Embryonic facial prominence (tissue), 1 donor: ENCODE measurements around the gene CAMKK1.

Source experiments
- DNase-seq: peaks from one replicate; pipeline ENCODE4 v3.0.0-alpha.2; 2016; ENCODE audit errors: extremely low spot score

CAMKK1 gene

GRCh38 chr17:3812771-3813170 is 80.1 kb downstream of the CAMKK1 start:
- DNase-seq = no peak

- DNase-seq = no peak
These were observed 80.6 kb downstream of the CAMKK1 start for GRCh38 chr17:3812284-3812683.
